ENCODE measurements around the gene TOP2A. TPM values are rescaled to one million over a fixed set of nuclear protein-coding genes. Genes with fewer than 3 reads are reported as not detected.
A peak's percentile ranks its signal among the peaks of the same experiment; 100 is the strongest.

The TOP2A gene
- total RNA-seq, 1 donor from 2014 or later = 41.9 TPM

GRCh38 chr17:40349895-40350688, 67.6 kb downstream of the TOP2A start:
- H3K9me3 Mint-ChIP-seq (ENCODE audit: unreplicated experiment) = no peaks in the 10 kb centered on the region
- peak overlapping the region; percentile 18 for H3K27ac Mint-ChIP-seq (ENCODE audit: unreplicated experiment)
- H3K4me1 Mint-ChIP-seq (ENCODE audit: unreplicated experiment) = peaks cover 58% of the 10 kb centered on the region
- peaks cover 32% of the 10 kb centered on the region for H3K36me3 Mint-ChIP-seq (ENCODE audit: unreplicated experiment)
- DNase-seq (ENCODE audit: extremely low spot score, unreplicated experiment) = no peak
- no peak for TF ChIP-seq CTCF (IDR thresholded peaks at IDR 0.05)
- no peak overlapping the region for H3K4me3 Mint-ChIP-seq (ENCODE audit: unreplicated experiment)
- H3K27me3 Mint-ChIP-seq (ENCODE audit: unreplicated experiment) = no peaks in the 10 kb centered on the region

GRCh38 chr17:40349477-40349894, 68.2 kb downstream of the TOP2A start:
- Mint-ChIP-seq H3K36me3 (ENCODE audit: unreplicated experiment) (peaks cover 32% of the 10 kb centered on the region), H3K27ac (ENCODE audit: unreplicated experiment) (no peak overlapping the region), H3K27me3 (ENCODE audit: unreplicated experiment) (no peaks in the 10 kb centered on the region), H3K4me3 (ENCODE audit: unreplicated experiment) (no peak overlapping the region), H3K9me3 (ENCODE audit: unreplicated experiment) (no peaks in the 10 kb centered on the region), H3K4me1 (ENCODE audit: unreplicated experiment) (peaks cover 61% of the 10 kb centered on the region)
- no peak for DNase-seq (ENCODE audit: extremely low spot score, unreplicated experiment)
- TF ChIP-seq CTCF (IDR thresholded peaks at IDR 0.05) = no peak

- Mint-ChIP-seq H3K9me3 (ENCODE audit: unreplicated experiment) (no peaks in the 10 kb centered on the region), H3K4me1 (ENCODE audit: unreplicated experiment) (peaks cover 68% of the 10 kb centered on the region), H3K4me3 (ENCODE audit: unreplicated experiment) (no peak overlapping the region), H3K36me3 (ENCODE audit: unreplicated experiment) (peaks cover 29% of the 10 kb centered on the region), H3K27ac (ENCODE audit: unreplicated experiment) (peak overlapping the region; percentile 16), H3K27me3 (ENCODE audit: unreplicated experiment) (no peaks in the 10 kb centered on the region)
- no peak for DNase-seq (ENCODE audit: extremely low spot score, unreplicated experiment)
- TF ChIP-seq CTCF (IDR thresholded peaks at IDR 0.05) = no peak
These were observed 68.9 kb downstream of the TOP2A start for GRCh38 chr17:40348562-40349476.

GRCh38 chr17:40348136-40348504, 69.6 kb downstream of the TOP2A start:
- Mint-ChIP-seq H3K4me1 (ENCODE audit: unreplicated experiment) (peaks cover 75% of the 10 kb centered on the region), H3K27ac (ENCODE audit: unreplicated experiment) (no peak overlapping the region), H3K9me3 (ENCODE audit: unreplicated experiment) (no peaks in the 10 kb centered on the region), H3K27me3 (ENCODE audit: unreplicated experiment) (no peaks in the 10 kb centered on the region), H3K36me3 (ENCODE audit: unreplicated experiment) (peaks cover 29% of the 10 kb centered on the region), H3K4me3 (ENCODE audit: unreplicated experiment) (no peak overlapping the region)
- no peak for DNase-seq (ENCODE audit: extremely low spot score, unreplicated experiment)
- no peak for TF ChIP-seq CTCF (IDR thresholded peaks at IDR 0.05)
